RPMI7951 (cell line): Measurements from ENCODE around the gene CEBPG. TPM values are rescaled to one million over a fixed set of nuclear protein-coding genes. Genes with fewer than 3 reads are reported as not detected.
A peak's percentile ranks its signal among the peaks of the same experiment; 100 is the strongest.

ENCODE experiments used
- DNase-seq: peaks from one replicate; pipeline ENCODE4 v3.0.0-alpha.2; 2012; ENCODE audit warnings: low read depth
- total RNA-seq: library from RNA; depleted of rRNA; stranded (reverse); fragments of >200 nt; shearing (Covaris generic); gene quantifications from 2 replicates; pipeline ENCODE4 v1.2.3, GENCODE V29; 2014

The CEBPG gene
- total RNA-seq, 1 experiment from 2014 or later = 15.0 TPM

- DNase-seq = peak; percentile 71
These were observed 22.8 kb upstream of the CEBPG start for GRCh38 chr19:33350538-33351309.

GRCh38 chr19:33355535-33355934 lies 18.0 kb upstream of the CEBPG start:
- no peak for DNase-seq

GRCh38 chr19:33357556-33357955 lies 16.0 kb upstream of the CEBPG start:
- DNase-seq = no peak

GRCh38 chr19:33358408-33358807 lies 15.1 kb upstream of the CEBPG start:
- no peak for DNase-seq

- DNase-seq = no peak
These were observed 13.9 kb upstream of the CEBPG start for GRCh38 chr19:33359581-33359980.

GRCh38 chr19:33362508-33363228 lies 10.8 kb upstream of the CEBPG start:
- no peak for DNase-seq

GRCh38 chr19:33363476-33363875 lies 10.0 kb upstream of the CEBPG start:
- no peak for DNase-seq

- no peak for DNase-seq
These were observed 7.8 kb upstream of the CEBPG start for GRCh38 chr19:33365691-33366090.

GRCh38 chr19:33366127-33366526 lies 7.4 kb upstream of the CEBPG start:
- no peak for DNase-seq

GRCh38 chr19:33366897-33367296 lies 6.6 kb upstream of the CEBPG start:
- DNase-seq = no peak

GRCh38 chr19:33368074-33368864 lies 5.2 kb upstream of the CEBPG start:
- DNase-seq = peak; percentile 86

- DNase-seq = no peak
These were observed 2.7 kb upstream of the CEBPG start for GRCh38 chr19:33370783-33371182.

GRCh38 chr19:33374236-33374714 lies 766 bp downstream of the CEBPG start:
- peak; percentile 10 for DNase-seq

GRCh38 chr19:33375156-33375836 lies 1.8 kb downstream of the CEBPG start:
- no peak for DNase-seq

GRCh38 chr19:33375837-33376159 lies 2.3 kb downstream of the CEBPG start:
- DNase-seq = peak; percentile 72

- DNase-seq = peak; percentile 75
These were observed 2.9 kb downstream of the CEBPG start for GRCh38 chr19:33376423-33376822.

- no peak for DNase-seq
These were observed 3.5 kb downstream of the CEBPG start for GRCh38 chr19:33376941-33377557.

GRCh38 chr19:33377586-33378475 lies 4.3 kb downstream of the CEBPG start:
- DNase-seq = no peak

- DNase-seq = no peak
These were observed 5.8 kb downstream of the CEBPG start for GRCh38 chr19:33379151-33379829.

- no peak for DNase-seq
These were observed 7.6 kb downstream of the CEBPG start for GRCh38 chr19:33381101-33381500.
